ENCODE results near the gene RIOX2. TPM values are rescaled to one million over a fixed set of nuclear protein-coding genes. Genes with fewer than 3 reads are reported as not detected.

The RIOX2 gene
- total RNA-seq, 1 donor from 2014 or later, result 21.3 TPM

DNA sequence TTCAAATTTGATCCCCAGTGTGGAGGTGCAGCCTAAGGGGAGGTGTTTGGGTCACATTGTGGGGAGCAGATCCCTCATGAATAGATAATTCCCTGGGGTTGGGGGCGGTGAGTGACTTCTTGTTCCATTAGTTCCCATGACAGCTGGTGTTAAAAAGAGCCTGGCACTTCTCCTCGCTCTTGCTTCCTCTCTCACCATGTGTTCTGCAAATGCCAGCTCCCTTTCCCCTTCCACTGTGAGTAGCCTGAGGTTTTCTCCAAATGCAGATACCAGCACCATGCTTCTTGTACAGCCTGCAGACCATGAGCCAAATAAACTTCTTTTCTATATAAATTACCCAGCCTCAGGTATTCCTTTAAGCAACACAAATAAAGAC lies 23.1 kb downstream of the RIOX2 start:
- no peak for DNase-seq (ENCODE audit: low spot score in 2 of 2)

DNA sequence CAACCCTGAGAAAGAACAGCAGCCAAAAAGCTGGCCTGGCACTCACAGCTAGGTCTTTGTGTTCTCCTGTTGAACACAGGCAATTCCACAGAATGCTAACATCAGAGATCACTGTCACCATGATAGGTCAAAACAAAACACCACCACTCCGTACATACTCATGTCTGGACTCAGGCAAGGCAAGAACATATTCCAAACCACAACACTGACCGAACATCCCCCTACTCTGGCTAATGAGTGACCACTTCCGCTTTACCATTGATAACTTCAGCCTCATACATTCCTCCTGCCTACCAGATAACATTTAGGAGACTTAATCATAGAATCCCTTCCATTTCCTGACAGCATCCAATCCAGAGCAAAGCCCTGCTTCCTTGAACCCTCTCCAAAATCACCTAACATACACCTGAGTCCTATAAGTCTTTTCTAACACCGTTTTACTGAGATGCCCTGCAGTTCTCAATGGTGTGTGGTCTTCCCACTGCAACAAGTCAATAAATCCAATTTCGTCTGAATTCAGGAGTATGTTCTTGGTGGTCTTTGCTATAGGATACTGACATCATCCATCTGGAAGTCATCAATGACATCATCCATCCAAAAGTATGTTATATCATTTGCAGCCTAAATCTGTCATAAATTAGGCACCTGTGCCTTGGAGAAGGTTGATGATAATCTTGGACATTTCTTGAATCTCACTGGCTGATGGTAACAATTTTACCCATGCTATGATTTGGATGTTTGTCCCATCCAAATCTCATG lies 23.7 kb downstream of the RIOX2 start:
- no peaks in the 10 kb centered on the region for H3K9me3 ChIP-seq
- H3K27me3 ChIP-seq, result no peaks in the 10 kb centered on the region
- intact Hi-C loops (cut with DNase I), result loop anchor here (10.0 kb wide), 1 partner anchor 154 kb away; no protein-coding TSS in a partner anchor
- no peak overlapping the region for H3K27ac ChIP-seq
- DNase-seq (ENCODE audit: low spot score in 2 of 2), result no peak
- no peaks in the 10 kb centered on the region for H3K4me1 ChIP-seq
- peaks cover 23 to 60% of the 10 kb centered on the region in 2 donors for H3K36me3 ChIP-seq
- no peak overlapping the region for H3K4me3 ChIP-seq
- TF ChIP-seq, protein P1, sequence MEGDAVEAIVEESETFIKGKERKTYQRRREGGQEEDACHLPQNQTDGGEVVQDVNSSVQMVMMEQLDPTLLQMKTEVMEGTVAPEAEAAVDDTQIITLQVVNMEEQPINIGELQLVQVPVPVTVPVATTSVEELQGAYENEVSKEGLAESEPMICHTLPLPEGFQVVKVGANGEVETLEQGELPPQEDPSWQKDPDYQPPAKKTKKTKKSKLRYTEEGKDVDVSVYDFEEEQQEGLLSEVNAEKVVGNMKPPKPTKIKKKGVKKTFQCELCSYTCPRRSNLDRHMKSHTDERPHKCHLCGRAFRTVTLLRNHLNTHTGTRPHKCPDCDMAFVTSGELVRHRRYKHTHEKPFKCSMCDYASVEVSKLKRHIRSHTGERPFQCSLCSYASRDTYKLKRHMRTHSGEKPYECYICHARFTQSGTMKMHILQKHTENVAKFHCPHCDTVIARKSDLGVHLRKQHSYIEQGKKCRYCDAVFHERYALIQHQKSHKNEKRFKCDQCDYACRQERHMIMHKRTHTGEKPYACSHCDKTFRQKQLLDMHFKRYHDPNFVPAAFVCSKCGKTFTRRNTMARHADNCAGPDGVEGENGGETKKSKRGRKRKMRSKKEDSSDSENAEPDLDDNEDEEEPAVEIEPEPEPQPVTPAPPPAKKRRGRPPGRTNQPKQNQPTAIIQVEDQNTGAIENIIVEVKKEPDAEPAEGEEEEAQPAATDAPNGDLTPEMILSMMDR (IDR thresholded peaks at IDR 0.05), result no peak

More for the DNA sequence above, 23.1 kb downstream of the RIOX2 start:
- Histone ChIP-seq H3K27me3 (no peaks in the 10 kb centered on the region), H3K4me1 (no peaks in the 10 kb centered on the region), H3K36me3 (peaks cover 29 to 66% of the 10 kb centered on the region in 2 donors), H3K27ac (no peak overlapping the region), H3K9me3 (no peaks in the 10 kb centered on the region), H3K4me3 (no peak overlapping the region)
- intact Hi-C loops (cut with DNase I), result loop anchor here (10.0 kb wide), 1 partner anchor 154 kb away; no protein-coding TSS in a partner anchor
- TF ChIP-seq, protein P1 (IDR thresholded peaks at IDR 0.05), result no peak

DNA sequence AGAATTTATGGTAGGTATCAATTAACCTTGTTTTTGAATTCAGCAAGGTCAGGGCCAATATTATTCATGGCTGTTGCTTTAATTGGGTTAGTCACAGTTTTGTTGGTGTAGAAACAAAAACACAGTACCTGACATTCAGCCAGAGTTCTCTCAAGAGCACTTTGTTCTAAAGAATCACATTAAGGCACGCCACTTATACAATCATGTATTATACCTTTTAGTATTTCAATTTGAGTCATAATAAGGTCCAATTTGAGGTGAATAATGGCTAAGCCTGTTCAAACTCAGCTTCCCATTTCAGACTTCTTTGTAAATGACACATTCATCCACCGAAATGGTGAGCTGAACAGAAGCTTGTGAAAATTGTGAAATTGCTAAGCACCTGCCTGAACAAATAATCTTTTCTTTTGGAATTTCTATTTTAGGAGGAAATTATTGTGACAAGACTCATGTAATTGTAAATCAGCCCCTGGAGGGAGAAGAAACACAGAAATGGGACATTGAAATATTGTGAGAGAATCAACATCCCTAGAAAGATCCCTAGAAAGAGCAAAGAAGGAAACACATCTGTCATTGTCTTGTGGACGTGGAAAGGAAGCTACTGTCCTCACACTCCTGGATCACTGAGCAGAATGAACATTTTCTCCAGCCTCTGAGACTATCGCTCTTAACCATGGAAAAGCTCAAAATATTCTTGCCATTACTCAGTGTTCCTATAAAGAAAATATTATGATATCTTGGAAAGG lies 29.3 kb downstream of the RIOX2 start:
- Histone ChIP-seq H3K36me3 (peaks cover 5 to 12% of the 10 kb centered on the region in 2 donors), H3K27me3 (no peaks in the 10 kb centered on the region), H3K9me3 (no peaks in the 10 kb centered on the region), H3K27ac (peak overlapping the region; percentile 40 to 44), H3K4me3 (no peak overlapping the region), H3K4me1 (peaks cover 0 to 2% of the 10 kb centered on the region in 2 donors)
- intact Hi-C loops (cut with DNase I), result loop anchor here (10.0 kb wide), 1 partner anchor 148 kb away; no protein-coding TSS in a partner anchor
- no peak for DNase-seq (ENCODE audit: low spot score in 2 of 2)
- TF ChIP-seq, protein P1 (IDR thresholded peaks at IDR 0.05), result no peak

DNA sequence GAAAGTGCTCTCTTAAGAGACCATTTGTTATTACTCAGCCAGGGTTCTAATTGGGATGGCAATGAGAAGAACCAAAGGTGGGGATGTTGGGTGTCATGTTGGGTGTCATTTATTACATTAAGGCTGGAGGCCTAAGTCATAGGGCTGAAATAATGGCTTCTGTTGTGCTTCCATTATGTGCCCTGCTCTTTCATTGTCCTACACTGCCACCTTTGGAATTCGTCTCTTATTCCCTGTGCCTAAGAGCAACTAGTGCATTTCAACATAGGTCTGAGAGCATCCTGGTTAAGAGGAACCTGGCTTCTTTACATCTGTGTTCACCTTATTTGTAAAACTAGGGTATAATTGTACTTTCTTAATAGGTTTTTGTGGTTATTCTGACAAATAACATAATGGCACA lies 32.2 kb downstream of the RIOX2 start:
- intact Hi-C loops (cut with DNase I), result loop anchor here (10.0 kb wide), 1 partner anchor 145 kb away; no protein-coding TSS in a partner anchor
- TF ChIP-seq, protein P1 (IDR thresholded peaks at IDR 0.05), result no peak
- peaks cover 0 to 2% of the 10 kb centered on the region in 2 donors for H3K4me1 ChIP-seq
- DNase-seq (ENCODE audit: low spot score in 2 of 2), result no peak
- H3K4me3 ChIP-seq, result no peak overlapping the region
- peaks cover 4 to 9% of the 10 kb centered on the region in 2 donors for H3K36me3 ChIP-seq
- no peak overlapping the region for H3K27ac ChIP-seq
- no peaks in the 10 kb centered on the region for H3K27me3 ChIP-seq
- H3K9me3 ChIP-seq, result no peaks in the 10 kb centered on the region

GRCh38 chr3:97939401-97939800 lies 32.8 kb downstream of the RIOX2 start:
- Histone ChIP-seq H3K4me3 (no peak overlapping the region), H3K4me1 (peaks cover 0 to 2% of the 10 kb centered on the region in 2 donors), H3K27ac (no peak overlapping the region), H3K27me3 (no peaks in the 10 kb centered on the region), H3K9me3 (no peaks in the 10 kb centered on the region), H3K36me3 (peaks cover 0 to 13% of the 10 kb centered on the region in 2 donors)
- intact Hi-C loops (cut with DNase I), result no loop called here
- no peak for DNase-seq (ENCODE audit: low spot score in 2 of 2)
- TF ChIP-seq, protein P1 (IDR thresholded peaks at IDR 0.05), result no peak
